Measurements from ENCODE around the gene TLK1. TPM values are rescaled to one million over a fixed set of nuclear protein-coding genes. Genes with fewer than 3 reads are reported as not detected.
A peak's percentile ranks its signal among the peaks of the same experiment; 100 is the strongest.

TLK1 gene
- total and polyA plus RNA-seq, 9 of the 15 experiments (the other 6 are each of a cell fraction or from before 2014, with no cell fraction given), result 20.2 to 101 (median 40.5) TPM

DNA sequence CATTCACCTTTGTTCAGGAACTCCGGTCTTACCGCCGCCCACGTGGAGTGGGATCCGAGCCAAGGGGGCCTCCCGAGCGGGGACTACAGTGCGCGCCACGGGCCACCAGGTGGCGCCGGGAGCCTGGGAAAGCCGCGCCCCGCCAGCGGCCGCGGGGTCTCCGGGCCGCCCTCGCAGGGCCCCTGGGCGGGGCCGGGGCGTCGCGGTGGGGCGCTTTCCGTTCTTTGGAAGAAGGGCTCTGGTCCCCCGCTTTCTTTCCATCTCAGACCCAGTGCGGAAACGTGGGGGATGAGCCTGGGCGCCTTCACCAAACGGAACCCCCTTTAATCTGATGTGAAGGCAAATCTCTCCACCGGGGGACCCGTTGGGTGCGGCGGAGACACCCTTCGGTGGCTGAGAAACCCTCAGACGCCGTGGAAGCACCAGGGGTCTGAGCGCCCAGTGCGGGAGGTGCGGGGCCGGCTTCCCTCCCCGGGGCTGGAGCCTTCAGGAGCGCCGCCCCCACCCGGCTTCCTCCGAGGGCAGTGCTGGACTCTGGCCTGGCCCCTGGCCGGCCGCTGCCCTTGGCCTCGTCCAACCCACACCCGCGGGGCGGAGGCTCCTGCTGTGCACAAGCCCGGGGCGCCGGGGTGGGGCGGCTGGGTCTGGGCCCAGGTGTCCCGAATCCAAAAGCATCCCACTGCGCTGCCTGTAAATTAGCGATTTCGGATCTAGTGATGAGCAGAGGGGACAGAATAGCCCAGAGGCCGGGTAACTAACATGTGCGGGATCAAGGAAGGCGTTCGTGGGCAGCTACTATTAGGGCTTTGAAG, 187.0 kb downstream of the TLK1 start (continued):
- TF ChIP-seq KLF16 (IDR thresholded peaks at IDR 0.05), result peak; percentile 59; the same call in 1 of the 2 replicates
- TF ChIP-seq RBM14 (IDR thresholded peaks at IDR 0.05; ENCODE audit: borderline replicate concordance, insufficient read depth, low read depth, low read length), result no peak
- peak; percentile 30; the same call in 1 of the 2 replicates for TF ChIP-seq ATF6 (CRISPR knock-in tag; IDR thresholded peaks at IDR 0.05)
- no peak for TF ChIP-seq ZNF174 (CRISPR knock-in tag; IDR thresholded peaks at IDR 0.05)
- TF ChIP-seq, protein P1, sequence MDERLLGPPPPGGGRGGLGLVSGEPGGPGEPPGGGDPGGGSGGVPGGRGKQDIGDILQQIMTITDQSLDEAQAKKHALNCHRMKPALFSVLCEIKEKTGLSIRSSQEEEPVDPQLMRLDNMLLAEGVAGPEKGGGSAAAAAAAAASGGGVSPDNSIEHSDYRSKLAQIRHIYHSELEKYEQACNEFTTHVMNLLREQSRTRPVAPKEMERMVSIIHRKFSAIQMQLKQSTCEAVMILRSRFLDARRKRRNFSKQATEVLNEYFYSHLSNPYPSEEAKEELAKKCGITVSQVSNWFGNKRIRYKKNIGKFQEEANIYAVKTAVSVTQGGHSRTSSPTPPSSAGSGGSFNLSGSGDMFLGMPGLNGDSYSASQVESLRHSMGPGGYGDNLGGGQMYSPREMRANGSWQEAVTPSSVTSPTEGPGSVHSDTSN (CRISPR knock-in tag; IDR thresholded peaks at IDR 0.05; ENCODE audit: low read depth), result no peak
- TF ChIP-seq, protein P1 (tag; conservative IDR thresholded peaks at IDR 0.05; ENCODE audit: low read depth), result no peak
- TF ChIP-seq AFF1 (IDR thresholded peaks at IDR 0.05; ENCODE audit: low read depth in 1 of 2, partially characterized antibody in 2 of 2), result no peak
- TF ChIP-seq SMAD4 (CRISPR knock-in tag; conservative IDR thresholded peaks at IDR 0.05), result peak; percentile 89
- TF ChIP-seq ZNF589 (CRISPR knock-in tag; IDR thresholded peaks at IDR 0.05; ENCODE audit: low read depth), result no peak
- no peak for TF ChIP-seq FOXA3 (CRISPR knock-in tag; conservative IDR thresholded peaks at IDR 0.05 in 1 of 2, IDR thresholded peaks at IDR 0.05 in 1 of 2)
- 0 out of 3 replicates have a peak, but pooled peaks of 1 of the 2 experiments have one; percentile 45 for TF ChIP-seq CBX3 (IDR thresholded peaks at IDR 0.05; ENCODE audit: borderline replicate concordance in 1 of 2, low read length in 2 of 2)
- no peak for TF ChIP-seq ZNF282 (CRISPR knock-in tag; IDR thresholded peaks at IDR 0.05)
- TF ChIP-seq NEUROD1 (IDR thresholded peaks at IDR 0.05; ENCODE audit: borderline replicate concordance, low read depth, low read length, partially characterized antibody), result peak; percentile 64
- TF ChIP-seq CSDE1 (IDR thresholded peaks at IDR 0.05), result no peak
- TF ChIP-seq, protein P2, sequence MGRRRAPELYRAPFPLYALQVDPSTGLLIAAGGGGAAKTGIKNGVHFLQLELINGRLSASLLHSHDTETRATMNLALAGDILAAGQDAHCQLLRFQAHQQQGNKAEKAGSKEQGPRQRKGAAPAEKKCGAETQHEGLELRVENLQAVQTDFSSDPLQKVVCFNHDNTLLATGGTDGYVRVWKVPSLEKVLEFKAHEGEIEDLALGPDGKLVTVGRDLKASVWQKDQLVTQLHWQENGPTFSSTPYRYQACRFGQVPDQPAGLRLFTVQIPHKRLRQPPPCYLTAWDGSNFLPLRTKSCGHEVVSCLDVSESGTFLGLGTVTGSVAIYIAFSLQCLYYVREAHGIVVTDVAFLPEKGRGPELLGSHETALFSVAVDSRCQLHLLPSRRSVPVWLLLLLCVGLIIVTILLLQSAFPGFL (CRISPR knock-in tag; IDR thresholded peaks at IDR 0.05), result no peak
- peak; percentile 85 for TF ChIP-seq PHF8 (IDR thresholded peaks at IDR 0.05; ENCODE audit: borderline replicate concordance, low read length)

All from K562 (cell line).